GM13976 (cell line): Measurements from ENCODE around the gene SOAT2.

Source experiments
- DNase-seq: peaks from one replicate; pipeline ENCODE4 v3.0.0; 2012; ENCODE audit warnings: low spot score
- CTCF ChIP-seq: IDR thresholded peaks from 2 replicates; pipeline ENCODE4 v1.5.1; 2012; ENCODE audit warnings: borderline replicate concordance, mild to moderate bottlenecking; ENCODE audit not compliant: insufficient read depth; ENCODE audit errors: extremely low read depth, missing control alignments, control extremely low read depth
- in situ Hi-C: fragments of 300-500 bp; cut with MboI; formaldehyde crosslinking; loops from one replicate; pipeline ENCODE4 v1.12.0; 2022; ENCODE audit warnings: low sequenced_read_pairs, mixed read lengths, inconsistent platforms; ENCODE audit not compliant: unreplicated experiment

The SOAT2 gene

GRCh38 chr12:53133722-53134121, 30.4 kb downstream of the SOAT2 start:
- no peak for DNase-seq
- no peak for TF ChIP-seq CTCF
- in situ Hi-C loops = no loop called here

GRCh38 chr12:53143355-53143754, 40.1 kb downstream of the SOAT2 start:
- in situ Hi-C loops = no loop called here
- no peak for DNase-seq
- no peak for TF ChIP-seq CTCF

GRCh38 chr12:53145383-53146260, 42.3 kb downstream of the SOAT2 start:
- in situ Hi-C loops = no loop called here
- no peak for TF ChIP-seq CTCF
- DNase-seq = no peak

GRCh38 chr12:53147181-53147580, 43.9 kb downstream of the SOAT2 start:
- no peak for TF ChIP-seq CTCF
- no peak for DNase-seq
- in situ Hi-C loops = no loop called here

- in situ Hi-C loops = no loop called here
- DNase-seq = no peak
- no peak for TF ChIP-seq CTCF
These were observed 44.4 kb downstream of the SOAT2 start for GRCh38 chr12:53147653-53148052.

GRCh38 chr12:53151039-53151438, 47.8 kb downstream of the SOAT2 start:
- in situ Hi-C loops = loop anchor here (10.0 kb wide), 1 partner anchor 134 kb away; no protein-coding TSS in a partner anchor
- TF ChIP-seq CTCF = no peak
- no peak for DNase-seq

GRCh38 chr12:53152390-53152789, 49.1 kb downstream of the SOAT2 start:
- no peak for DNase-seq
- in situ Hi-C loops = loop anchor here (10.0 kb wide), 1 partner anchor 132 kb away; no protein-coding TSS in a partner anchor
- TF ChIP-seq CTCF = no peak
